Lower leg skin (tissue), 4 donors: ENCODE results near the gene DCAF4. TPM values are rescaled to one million over a fixed set of nuclear protein-coding genes. Genes with fewer than 3 reads are reported as not detected.

Experiments used
- DNase-seq, 2 donors: peaks; one replicate each; pipeline ENCODE4 v3.0.0-alpha.2; 2019; ENCODE audit warnings: low spot score in 2 of 2
- H3K4me3 ChIP-seq: fragments of 200-600 bp; sonication (generic); 2 replicates; pipeline ENCODE4 v1.5.1; 2017; ENCODE audit warnings: mild to moderate bottlenecking, low read depth; ENCODE audit not compliant: poor library complexity, severe bottlenecking
- POLR2A ChIP-seq, 2 donors: fragments of 450-650 bp; IDR thresholded peaks; one replicate each; pipeline ENCODE4 v1.6.1; 2016 to 2017; ENCODE audit warnings: antibody characterized with exemption in 2 of 2, mild to moderate bottlenecking in 1 of 2, moderate library complexity in 1 of 2
- WGBS, 2 donors: methylation state at CpG; one replicate each; pipeline ENCODE4 v1.1.5; 2018; 5-methylcytosine and 5-hydroxymethylcytosine counted together
- intact Hi-C: fragments of 100-400 bp; cut with DNase I; formaldehyde crosslinking; loops from one replicate; pipeline ENCODE4 v1.15.0; 2023; ENCODE audit warnings: low total_unique reads
- total RNA-seq, 4 donors: library from RNA; depleted of rRNA; stranded (reverse); fragments of >200 nt; gene quantifications; one replicate each; pipeline ENCODE4 v1.1.0, GENCODE V29; 2016
- TF ChIP-seq, protein P1 (sequence below), 3 donors: fragments of 450-650 bp; IDR thresholded peaks; one replicate each; pipeline ENCODE4 v1.5.1; 2016; ENCODE audit warnings: antibody characterized with exemption in 3 of 3, mild to moderate bottlenecking in 3 of 3, moderate library complexity in 2 of 3

DCAF4 gene
- total RNA-seq, 4 donors from 2014 or later = 24.0 to 40.5 (median 35.8) TPM

GRCh38 chr14:72916174-72916573 lies 10.1 kb upstream of the DCAF4 start:
- intact Hi-C loops = no loop called here
- 68 to 74% methylated on average over 6 of the region's 6 CpGs for WGBS, 2 donors
- no peak for DNase-seq
- no peak overlapping the region for H3K4me3 ChIP-seq
- TF ChIP-seq, protein P1, sequence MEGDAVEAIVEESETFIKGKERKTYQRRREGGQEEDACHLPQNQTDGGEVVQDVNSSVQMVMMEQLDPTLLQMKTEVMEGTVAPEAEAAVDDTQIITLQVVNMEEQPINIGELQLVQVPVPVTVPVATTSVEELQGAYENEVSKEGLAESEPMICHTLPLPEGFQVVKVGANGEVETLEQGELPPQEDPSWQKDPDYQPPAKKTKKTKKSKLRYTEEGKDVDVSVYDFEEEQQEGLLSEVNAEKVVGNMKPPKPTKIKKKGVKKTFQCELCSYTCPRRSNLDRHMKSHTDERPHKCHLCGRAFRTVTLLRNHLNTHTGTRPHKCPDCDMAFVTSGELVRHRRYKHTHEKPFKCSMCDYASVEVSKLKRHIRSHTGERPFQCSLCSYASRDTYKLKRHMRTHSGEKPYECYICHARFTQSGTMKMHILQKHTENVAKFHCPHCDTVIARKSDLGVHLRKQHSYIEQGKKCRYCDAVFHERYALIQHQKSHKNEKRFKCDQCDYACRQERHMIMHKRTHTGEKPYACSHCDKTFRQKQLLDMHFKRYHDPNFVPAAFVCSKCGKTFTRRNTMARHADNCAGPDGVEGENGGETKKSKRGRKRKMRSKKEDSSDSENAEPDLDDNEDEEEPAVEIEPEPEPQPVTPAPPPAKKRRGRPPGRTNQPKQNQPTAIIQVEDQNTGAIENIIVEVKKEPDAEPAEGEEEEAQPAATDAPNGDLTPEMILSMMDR (IDR thresholded peaks at IDR 0.05) = no peak
- no peak for TF ChIP-seq POLR2A (IDR thresholded peaks at IDR 0.05)

DNA sequence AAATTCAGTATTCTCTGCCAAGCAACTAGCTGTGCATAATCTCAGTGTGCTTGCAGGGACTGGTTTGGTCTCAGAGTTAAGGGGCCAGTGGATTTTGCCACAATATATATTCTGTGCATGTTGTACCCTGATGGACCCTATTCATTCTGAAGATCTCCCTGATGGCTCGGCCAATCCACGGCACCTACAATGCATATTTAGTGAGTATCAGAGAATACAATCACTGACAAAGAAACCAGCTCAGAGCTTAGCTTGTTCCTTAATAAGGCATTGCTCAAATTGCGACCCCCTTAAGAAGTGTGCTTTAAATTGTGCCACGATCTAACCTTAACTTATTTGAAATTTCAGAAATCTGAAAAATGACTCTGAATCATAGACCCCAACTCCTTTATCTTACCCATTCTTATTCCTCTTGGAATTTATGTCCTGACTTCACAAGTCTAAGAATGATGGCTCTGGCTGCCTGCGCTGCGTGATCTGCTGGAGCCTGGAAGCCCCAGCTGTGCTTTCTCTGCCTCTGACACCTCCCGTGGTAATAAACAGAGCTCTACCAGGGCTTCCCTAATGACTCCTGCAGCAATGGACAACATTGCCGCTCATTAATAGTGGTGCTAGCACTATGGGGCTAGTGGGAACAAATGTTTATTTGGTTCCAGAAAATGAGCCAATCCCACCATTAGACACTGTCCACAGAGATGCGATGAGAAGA lies 9.0 kb upstream of the DCAF4 start:
- H3K4me3 ChIP-seq = no peak overlapping the region
- TF ChIP-seq, protein P1 (IDR thresholded peaks at IDR 0.05) = no peak
- TF ChIP-seq POLR2A (IDR thresholded peaks at IDR 0.05) = no peak
- intact Hi-C loops = no loop called here
- no peak for DNase-seq
- WGBS, 2 donors = 69 to 70% methylated on average over 9 of the region's 9 CpGs

GRCh38 chr14:72920008-72920407 lies 6.3 kb upstream of the DCAF4 start:
- TF ChIP-seq, protein P1 (IDR thresholded peaks at IDR 0.05) = no peak
- no peak for TF ChIP-seq POLR2A (IDR thresholded peaks at IDR 0.05)
- no peak for DNase-seq
- H3K4me3 ChIP-seq = no peak overlapping the region
- intact Hi-C loops = no loop called here
- 76 to 86% methylated on average over 2 of the region's 2 CpGs for WGBS, 2 donors

- DNase-seq = no peak
- H3K4me3 ChIP-seq = no peak overlapping the region
- TF ChIP-seq, protein P1 (IDR thresholded peaks at IDR 0.05) = no peak
- TF ChIP-seq POLR2A (IDR thresholded peaks at IDR 0.05) = no peak
- intact Hi-C loops = no loop called here
These were observed 4.9 kb upstream of the DCAF4 start for GRCh38 chr14:72921396-72921795.

DNA sequence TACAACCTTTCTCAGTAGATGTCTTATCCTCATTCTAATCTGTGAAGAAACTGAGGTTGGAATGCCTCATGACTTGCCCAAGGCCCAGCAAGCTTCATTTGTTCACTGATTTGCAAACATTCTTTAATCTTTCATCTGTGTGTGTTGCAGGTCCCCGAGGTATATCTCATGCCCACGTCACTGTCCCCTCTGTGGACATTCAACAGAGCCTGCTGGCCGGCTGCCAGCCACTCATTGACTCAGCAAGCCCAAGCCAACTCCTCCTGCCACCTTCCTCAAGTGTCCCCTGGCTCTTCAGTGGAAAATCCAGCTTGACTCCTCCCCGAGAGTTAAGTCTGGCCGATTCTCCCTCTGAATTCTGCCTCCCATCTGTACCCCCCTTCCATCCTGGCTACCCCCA lies 1.9 kb upstream of the DCAF4 start:
- intact Hi-C loops = no loop called here
- no peak overlapping the region for H3K4me3 ChIP-seq
- peak in 1 of 2 donors; percentile 82 for DNase-seq
- 66 to 67% methylated on average over 5 of the region's 5 CpGs for WGBS, 2 donors
- no peak for TF ChIP-seq POLR2A (IDR thresholded peaks at IDR 0.05)
- TF ChIP-seq, protein P1 (IDR thresholded peaks at IDR 0.05) = no peak
